Measurements from ENCODE around the gene ARHGAP21.

Gene ARHGAP21

DNA sequence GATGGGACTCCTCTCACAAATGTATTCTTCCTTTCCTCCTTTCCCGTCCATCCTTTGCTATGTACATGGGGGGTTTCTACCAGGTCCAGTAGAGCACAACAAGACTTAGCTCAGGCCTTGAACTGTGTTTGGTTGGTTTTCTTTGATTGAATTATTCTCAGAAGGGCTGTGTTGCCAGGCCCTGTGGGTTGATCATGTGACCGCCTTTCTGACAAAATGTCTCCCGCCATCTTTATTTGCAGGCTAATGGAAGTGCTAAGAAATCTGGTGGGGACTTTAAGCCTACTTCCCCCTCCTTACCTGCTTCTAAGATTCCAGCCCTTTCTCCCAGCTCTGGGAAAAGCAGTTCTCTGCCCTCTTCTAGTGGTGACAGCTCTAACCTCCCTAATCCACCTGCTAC is 178.1 kb downstream of the ARHGAP21 start:
- no peak overlapping the region for H3K4me3 Mint-ChIP-seq
- H3K4me1 Mint-ChIP-seq (ENCODE audit: low read depth) = no peaks in the 10 kb centered on the region
- H3K27ac Mint-ChIP-seq = no peak overlapping the region
- H3K27me3 Mint-ChIP-seq (ENCODE audit: low read depth) = no peaks in the 10 kb centered on the region
- H3K36me3 Mint-ChIP-seq (ENCODE audit: low read depth) = peaks cover 4% of the 10 kb centered on the region
- H3K9me3 Mint-ChIP-seq = no peaks in the 10 kb centered on the region

GRCh38 chr10:24544776-24545175 is 178.9 kb downstream of the ARHGAP21 start:
- H3K4me1 Mint-ChIP-seq (ENCODE audit: low read depth) = no peaks in the 10 kb centered on the region
- H3K9me3 Mint-ChIP-seq = no peaks in the 10 kb centered on the region
- H3K4me3 Mint-ChIP-seq = no peak overlapping the region
- H3K36me3 Mint-ChIP-seq (ENCODE audit: low read depth) = peaks cover 4% of the 10 kb centered on the region
- H3K27me3 Mint-ChIP-seq (ENCODE audit: low read depth) = no peaks in the 10 kb centered on the region
- no peak overlapping the region for H3K27ac Mint-ChIP-seq

DNA sequence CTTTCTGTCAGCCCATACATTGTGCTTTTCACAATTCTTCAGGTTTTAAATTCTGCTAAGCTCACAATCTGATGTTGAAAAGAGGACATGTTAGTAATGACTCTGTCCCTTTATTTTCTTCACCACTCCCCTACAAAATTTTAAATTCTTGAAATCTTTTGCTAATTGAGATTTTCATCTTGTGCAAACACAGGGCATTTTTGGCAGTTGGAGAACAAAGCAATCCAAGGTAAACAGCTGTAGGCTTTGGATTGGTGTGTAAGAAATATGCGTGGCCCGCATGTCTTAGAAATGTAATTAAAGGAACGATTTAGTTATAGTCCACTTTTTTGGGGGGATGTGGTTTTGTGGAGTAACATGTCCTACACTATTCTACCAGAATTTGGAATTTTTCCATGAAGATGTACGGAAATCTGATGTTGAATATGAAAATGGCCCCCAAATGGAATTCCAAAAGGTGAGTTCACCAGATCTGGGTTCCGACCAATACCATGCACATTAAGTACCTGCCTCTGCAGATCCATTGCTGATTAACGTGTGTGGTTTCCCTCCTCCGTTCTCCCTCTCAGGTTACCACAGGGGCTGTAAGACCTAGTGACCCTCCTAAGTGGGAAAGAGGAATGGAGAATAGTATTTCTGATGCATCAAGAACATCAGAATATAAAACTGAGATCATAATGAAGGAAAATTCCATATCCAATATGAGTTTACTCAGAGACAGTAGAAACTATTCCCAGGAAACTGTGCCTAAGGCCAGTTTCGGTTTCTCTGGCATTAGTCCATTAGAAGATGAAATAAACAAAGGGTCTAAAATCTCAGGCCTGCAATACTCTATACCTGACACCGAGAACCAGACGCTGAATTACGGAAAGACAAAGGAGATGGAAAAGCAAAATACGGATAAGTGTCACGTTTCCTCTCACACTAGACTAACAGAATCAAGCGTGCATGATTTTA is 181.1 kb downstream of the ARHGAP21 start:
- Mint-ChIP-seq H3K9me3 (no peaks in the 10 kb centered on the region), H3K27ac (no peak overlapping the region), H3K4me3 (no peak overlapping the region), H3K27me3 (ENCODE audit: low read depth) (no peaks in the 10 kb centered on the region), H3K4me1 (ENCODE audit: low read depth) (no peaks in the 10 kb centered on the region), H3K36me3 (ENCODE audit: low read depth) (peaks cover 4% of the 10 kb centered on the region)

DNA sequence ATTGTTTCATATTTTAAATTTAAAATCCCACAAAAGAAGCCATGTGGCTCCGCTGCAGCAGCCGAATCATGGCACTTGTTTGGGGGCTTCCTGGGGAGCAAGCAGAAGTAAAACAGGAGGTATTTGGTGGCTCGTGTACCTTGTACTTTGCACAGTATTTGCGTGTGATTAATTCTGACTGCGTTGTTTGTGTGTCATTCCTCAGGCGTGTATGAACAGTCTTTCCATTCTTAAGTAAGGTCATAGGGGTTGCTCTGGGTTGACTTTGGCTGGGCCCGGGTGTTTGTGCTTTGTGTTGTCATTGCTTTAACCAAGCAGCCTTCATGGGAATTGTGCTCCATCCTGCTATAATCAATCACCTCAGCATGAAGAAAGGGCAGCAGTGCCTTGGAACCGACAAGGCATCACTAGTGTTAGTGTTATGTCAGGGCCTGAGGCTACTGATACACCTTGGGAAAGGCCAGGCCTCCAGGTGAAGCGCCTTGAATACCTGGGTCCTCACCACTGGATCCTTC is 182.4 kb downstream of the ARHGAP21 start:
- Mint-ChIP-seq H3K27me3 (ENCODE audit: low read depth) (no peaks in the 10 kb centered on the region), H3K4me3 (no peak overlapping the region), H3K36me3 (ENCODE audit: low read depth) (peaks cover 4% of the 10 kb centered on the region), H3K27ac (no peak overlapping the region), H3K4me1 (ENCODE audit: low read depth) (no peaks in the 10 kb centered on the region), H3K9me3 (no peaks in the 10 kb centered on the region)

DNA sequence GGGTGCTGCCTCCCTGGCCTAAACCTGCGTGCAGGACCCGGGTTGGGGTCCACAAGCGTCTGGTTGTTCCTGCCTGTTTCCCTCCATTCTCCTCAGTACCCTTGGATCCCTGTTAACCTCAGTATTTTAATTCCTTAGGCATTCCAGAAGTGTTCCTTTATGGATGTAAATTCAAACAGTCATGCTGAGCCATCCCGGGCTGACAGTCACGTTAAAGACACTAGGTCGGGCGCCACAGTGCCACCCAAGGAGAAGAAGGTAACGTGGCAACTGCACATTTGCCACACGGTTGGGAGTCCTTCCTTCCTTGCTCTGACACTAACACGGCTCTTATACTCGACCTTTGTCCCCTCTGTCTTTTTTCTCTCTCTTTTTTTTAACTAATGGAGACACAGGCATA is 187.1 kb downstream of the ARHGAP21 start:
- H3K4me3 Mint-ChIP-seq = no peak overlapping the region
- no peak overlapping the region for H3K27ac Mint-ChIP-seq
- H3K4me1 Mint-ChIP-seq (ENCODE audit: low read depth) = no peaks in the 10 kb centered on the region

DNA sequence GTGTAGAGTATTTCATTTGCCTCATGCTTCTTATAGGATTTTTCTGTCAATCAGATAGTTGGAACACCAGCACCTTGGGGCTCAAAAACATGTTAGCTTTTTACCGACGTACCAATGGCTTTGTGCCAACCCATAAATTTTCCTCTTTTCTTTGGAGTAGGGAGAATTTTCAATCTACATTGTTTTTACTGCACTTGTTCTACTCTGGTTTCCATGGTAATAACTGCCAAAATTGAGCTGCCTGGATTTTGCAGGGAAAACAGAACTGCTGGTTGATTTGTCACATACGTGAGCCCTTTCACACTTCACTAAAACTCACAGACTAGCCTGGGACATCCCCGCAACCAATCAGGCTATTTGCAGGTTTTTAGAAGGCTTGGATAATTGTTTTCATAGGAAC is 189.7 kb downstream of the ARHGAP21 start:
- no peaks in the 10 kb centered on the region for H3K4me1 Mint-ChIP-seq (ENCODE audit: low read depth)
- peaks cover 10% of the 10 kb centered on the region for H3K36me3 Mint-ChIP-seq (ENCODE audit: low read depth)
- no peak overlapping the region for H3K4me3 Mint-ChIP-seq
- no peaks in the 10 kb centered on the region for H3K27me3 Mint-ChIP-seq (ENCODE audit: low read depth)
- H3K27ac Mint-ChIP-seq = no peak overlapping the region
- peaks cover 3% of the 10 kb centered on the region for H3K9me3 Mint-ChIP-seq

More for the DNA sequence above, 187.1 kb downstream of the ARHGAP21 start:
- Mint-ChIP-seq H3K9me3 (peaks cover 3% of the 10 kb centered on the region), H3K36me3 (ENCODE audit: low read depth) (peaks cover 10% of the 10 kb centered on the region), H3K27me3 (ENCODE audit: low read depth) (no peaks in the 10 kb centered on the region)
